HCT116 (cell line): Measurements from ENCODE around the gene DNM1. TPM values are rescaled to one million over a fixed set of nuclear protein-coding genes. Genes with fewer than 3 reads are reported as not detected.

Source experiments
- ATAC-seq: fragments of 200-7000 bp; cut with Tn5 transposase; 2 replicates; pipeline ENCODE4 v1.9.1; 2020; ENCODE audit warnings: mild to moderate bottlenecking, moderate library complexity
- BruUV-seq: library from RNA; stranded (reverse); fragments of 400-500 nt; replicated peaks from 2 replicates; lab custom pipeline; 2021; lab: Mats Ljungman, UMichigan
- CTCF ChIA-PET: fragments of 300-600 bp; sonication (Branson Sonifier 250); formaldehyde crosslinking; loops from one replicate; lab custom pipeline; 2021; ENCODE audit warnings: antibody characterized with exemption; lab: Charles Lee
- POLR2A ChIA-PET: fragments of 300-600, 350-600 bp; sonication (Branson Sonifier 250); formaldehyde crosslinking; loops from one replicate; lab custom pipeline; 2021; ENCODE audit warnings: antibody characterized with exemption; lab: Charles Lee
- RAD21 ChIA-PET, 2 experiments: fragments of 300-600 bp; sonication (Branson Sonifier 250); formaldehyde crosslinking; loops; one replicate each; lab custom pipeline; 2023; ENCODE audit warnings: low total read pairs in 2 of 2; ENCODE audit not compliant: uncharacterized antibody in 2 of 2, unreplicated experiment in 2 of 2, low non-redundant PET in 1 of 2; lab: Charles Lee
- DNase-seq: peaks from one replicate; pipeline ENCODE4 v3.0.0-alpha.2; 2010; ENCODE audit warnings: low read depth, low spot score
- H2AFZ ChIP-seq: fragments of 200-600 bp; shearing (Covaris generic), sonication (generic); 2 replicates; pipeline ENCODE4 v1.6.1; 2017; ENCODE audit warnings: low read depth, mixed run types, mixed read lengths, antibody characterized with exemption, low read length; ENCODE audit not compliant: poor library complexity, severe bottlenecking
- H3K27ac ChIP-seq: 2 replicates; pipeline ENCODE4 v1.5.1; 2012; ENCODE audit warnings: low read depth, low read length
- H3K27me3 ChIP-seq: fragments of 200-600 bp; sonication (generic); 2 replicates; pipeline ENCODE4 v1.6.1; 2016; ENCODE audit warnings: mixed run types, low read length, mixed read lengths; ENCODE audit not compliant: insufficient read depth
- H3K36me3 ChIP-seq, 2 experiments: fragments of 200-500 bp in 1 of 2; fragments of 200-600 bp in 1 of 2; sonication (Bioruptor generic) in 1 of 2; sonication (generic) in 1 of 2; 2 replicates each; pipeline versions ENCODE4 v1.5.1 to v1.6.1; 2014 to 2016; ENCODE audit warnings: low read length in 2 of 2, inconsistent platforms in 1 of 2, mixed read lengths in 1 of 2, mixed run types in 1 of 2; ENCODE audit not compliant: insufficient read depth in 2 of 2, control insufficient read depth in 1 of 2
- H3K4me1 ChIP-seq, 2 experiments: fragments of 200-600 bp in 1 of 2; sonication (generic) in 1 of 2; 2 replicates each; pipeline versions ENCODE4 v1.5.1 to v1.6.1; 2012 to 2017; ENCODE audit warnings: low read length in 2 of 2, inconsistent platforms in 1 of 2, mild to moderate bottlenecking in 1 of 2, mixed read lengths in 1 of 2, mixed run types in 1 of 2, moderate library complexity in 1 of 2; ENCODE audit not compliant: insufficient read depth in 2 of 2, control insufficient read depth in 1 of 2
- H3K4me2 ChIP-seq: fragments of 200-600 bp; sonication (generic); 2 replicates; pipeline ENCODE4 v1.6.1; 2017; ENCODE audit warnings: mixed run types, low read length, mixed read lengths
- H3K4me3 ChIP-seq, 2 experiments: fragments of 200-600 bp in 1 of 2; sonication (generic) in 1 of 2; replicated peaks in 1 of 2; 2 replicates each; pipeline ENCODE4 v1.5.1; 2011 to 2016; ENCODE audit warnings: low read length in 2 of 2, control low read depth in 1 of 2, low read depth in 1 of 2, mild to moderate bottlenecking in 1 of 2, mixed read lengths in 1 of 2, mixed run types in 1 of 2
- H3K79me2 ChIP-seq: fragments of 200-600 bp; sonication (generic); 2 replicates; pipeline ENCODE4 v1.6.1; 2017; ENCODE audit warnings: mild to moderate bottlenecking, mixed run types, low read length, moderate library complexity, mixed read lengths; ENCODE audit not compliant: insufficient read depth
- H3K9ac ChIP-seq: fragments of 200-600 bp; sonication (generic); 2 replicates; pipeline ENCODE4 v1.6.1; 2016; ENCODE audit warnings: low read length, mixed read lengths
- H3K9me2 ChIP-seq: fragments of 200-600 bp; sonication (generic), shearing (Covaris generic); 2 replicates; pipeline ENCODE4 v1.6.1; 2017; ENCODE audit warnings: mixed run types, mild to moderate bottlenecking, moderate library complexity; ENCODE audit not compliant: insufficient read depth
- H3K9me3 ChIP-seq, 2 experiments: fragments of 200-500 bp in 1 of 2; fragments of 200-600 bp in 1 of 2; sonication (Bioruptor generic) in 1 of 2; sonication (generic) in 1 of 2; 2 replicates each; pipeline ENCODE4 v1.6.1; 2014 to 2017; ENCODE audit warnings: low read length in 2 of 2, mixed read lengths in 2 of 2, inconsistent platforms in 1 of 2, low read depth in 1 of 2, mild to moderate bottlenecking in 1 of 2, mixed run types in 1 of 2, moderate library complexity in 1 of 2; ENCODE audit not compliant: control insufficient read depth in 1 of 2, insufficient read depth in 1 of 2
- H4K20me1 ChIP-seq: fragments of 200-600 bp; sonication (generic), shearing (Covaris generic); 2 replicates; pipeline ENCODE4 v1.6.1; 2017; ENCODE audit warnings: mixed run types, mild to moderate bottlenecking, moderate library complexity; ENCODE audit not compliant: insufficient read depth
- EZH2phosphoT487 ChIP-seq: fragments of 200-600 bp; IDR thresholded peaks from 2 replicates; pipeline ENCODE4 v1.6.1; 2018; ENCODE audit warnings: antibody characterized with exemption, borderline replicate concordance
- POLR2AphosphoS5 ChIP-seq: IDR thresholded peaks from 2 replicates; pipeline ENCODE4 v1.6.1; 2011; ENCODE audit warnings: mild to moderate bottlenecking, low read depth, low read length, moderate library complexity
- SRF ChIP-seq: IDR thresholded peaks from 2 replicates; pipeline ENCODE4 v1.6.1; 2012; ENCODE audit warnings: low read depth
- ZFX ChIP-seq: fragments of 450-650 bp; IDR thresholded peaks from 2 replicates; pipeline ENCODE4 v1.6.1; 2017
- ZNF274 ChIP-seq: fragments of 200-500 bp; sonication (Bioruptor generic); IDR thresholded peaks from 2 replicates; pipeline ENCODE4 v1.6.1; 2014; ENCODE audit warnings: mild to moderate bottlenecking, low read depth, low read length, inconsistent platforms
- intact Hi-C: fragments of 100-400 bp; cut with micrococcal nuclease; formaldehyde crosslinking; loops from 2 replicates; pipeline ENCODE4 v1.10.0; 2022
- total RNA-seq: library from RNA; stranded (reverse); gene quantifications from one replicate; pipeline ENCODE4 v1.2.1, GENCODE V29; 2021; ENCODE audit not compliant: unreplicated experiment
- TF ChIP-seq, protein P1 (sequence below): IDR thresholded peaks from 2 replicates; pipeline ENCODE4 v1.6.1; 2011; ENCODE audit warnings: mild to moderate bottlenecking, low read length, moderate library complexity; ENCODE audit not compliant: insufficient replicate concordance; ENCODE audit errors: extremely low read depth
- TF ChIP-seq, protein P2 (sequence below): IDR thresholded peaks from 2 replicates; pipeline ENCODE4 v1.6.1; 2012
- TF ChIP-seq, protein P3 (sequence below): IDR thresholded peaks from 2 replicates; pipeline ENCODE4 v1.6.1; 2012
- TF ChIP-seq, protein P4 (sequence below): IDR thresholded peaks from 2 replicates; pipeline ENCODE4 v1.6.1; 2012; ENCODE audit warnings: low read depth
- TF ChIP-seq, protein P5 (sequence below), 3 experiments: fragments of 200-600 bp in 1 of 3; sonication (generic) in 1 of 3; IDR thresholded peaks in 2 of 3; conservative IDR thresholded peaks in 1 of 3; 2 replicates each; pipeline ENCODE4 v1.5.1; 2012 to 2017; ENCODE audit warnings: low read depth in 2 of 3, low read length in 2 of 3, antibody characterized with exemption in 1 of 3, borderline replicate concordance in 1 of 3, control low read depth in 1 of 3, mild to moderate bottlenecking in 1 of 3, mixed read lengths in 1 of 3, mixed run types in 1 of 3, moderate library complexity in 1 of 3; ENCODE audit not compliant: insufficient read depth in 1 of 3

Gene DNM1
- total RNA-seq, 1 experiment from 2014 or later, result 12.0 TPM

DNA sequence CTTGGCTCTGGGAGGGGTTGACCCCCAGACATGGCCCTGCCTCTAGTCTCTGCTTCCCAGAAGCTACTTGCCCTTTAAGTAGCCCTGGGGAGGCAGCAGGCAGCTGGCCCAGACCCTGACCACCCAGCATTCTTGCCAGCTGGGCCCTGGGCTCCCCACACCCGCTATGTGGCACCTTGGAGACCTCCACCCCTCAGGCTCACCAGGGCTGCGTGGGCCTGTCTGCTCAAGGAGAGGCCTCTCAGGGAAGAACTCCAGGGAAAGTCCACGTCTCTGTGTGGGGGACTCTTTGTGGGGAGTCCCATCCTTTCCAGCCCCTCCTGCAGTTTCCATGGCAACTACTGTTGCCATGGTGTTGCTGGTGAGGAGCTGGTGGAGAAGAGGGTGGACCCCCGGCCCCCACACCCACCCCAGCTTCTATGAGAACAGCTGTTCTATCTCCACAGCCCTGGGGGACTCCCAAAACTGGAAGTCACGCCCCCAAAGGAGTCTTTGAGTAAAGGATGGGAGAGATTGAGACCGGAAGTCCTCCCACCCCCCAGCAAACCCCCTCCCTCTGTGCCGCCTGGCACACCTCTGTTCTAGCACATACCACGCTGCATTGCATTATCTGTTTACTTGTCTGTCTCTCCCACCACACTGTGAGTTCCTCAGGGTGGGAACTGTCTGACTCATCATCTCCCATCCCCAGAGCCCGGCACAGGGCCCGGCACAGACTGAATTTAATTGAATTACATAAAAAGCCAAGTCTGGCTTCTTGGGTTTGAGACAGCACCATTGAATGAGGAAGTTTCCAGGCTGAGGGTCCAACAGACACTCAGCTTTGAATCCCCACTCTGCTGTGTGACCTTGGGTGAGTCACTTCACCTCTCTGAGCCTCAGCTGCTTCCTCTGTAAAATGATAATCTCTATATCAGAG, 12.6 kb downstream of the DNM1 start (continued):
- TF ChIP-seq, protein P1, sequence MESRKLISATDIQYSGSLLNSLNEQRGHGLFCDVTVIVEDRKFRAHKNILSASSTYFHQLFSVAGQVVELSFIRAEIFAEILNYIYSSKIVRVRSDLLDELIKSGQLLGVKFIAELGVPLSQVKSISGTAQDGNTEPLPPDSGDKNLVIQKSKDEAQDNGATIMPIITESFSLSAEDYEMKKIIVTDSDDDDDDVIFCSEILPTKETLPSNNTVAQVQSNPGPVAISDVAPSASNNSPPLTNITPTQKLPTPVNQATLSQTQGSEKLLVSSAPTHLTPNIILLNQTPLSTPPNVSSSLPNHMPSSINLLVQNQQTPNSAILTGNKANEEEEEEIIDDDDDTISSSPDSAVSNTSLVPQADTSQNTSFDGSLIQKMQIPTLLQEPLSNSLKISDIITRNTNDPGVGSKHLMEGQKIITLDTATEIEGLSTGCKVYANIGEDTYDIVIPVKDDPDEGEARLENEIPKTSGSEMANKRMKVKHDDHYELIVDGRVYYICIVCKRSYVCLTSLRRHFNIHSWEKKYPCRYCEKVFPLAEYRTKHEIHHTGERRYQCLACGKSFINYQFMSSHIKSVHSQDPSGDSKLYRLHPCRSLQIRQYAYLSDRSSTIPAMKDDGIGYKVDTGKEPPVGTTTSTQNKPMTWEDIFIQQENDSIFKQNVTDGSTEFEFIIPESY, result no peak
- TF ChIP-seq, protein P2, sequence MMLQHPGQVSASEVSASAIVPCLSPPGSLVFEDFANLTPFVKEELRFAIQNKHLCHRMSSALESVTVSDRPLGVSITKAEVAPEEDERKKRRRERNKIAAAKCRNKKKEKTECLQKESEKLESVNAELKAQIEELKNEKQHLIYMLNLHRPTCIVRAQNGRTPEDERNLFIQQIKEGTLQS, result no peak

DNA sequence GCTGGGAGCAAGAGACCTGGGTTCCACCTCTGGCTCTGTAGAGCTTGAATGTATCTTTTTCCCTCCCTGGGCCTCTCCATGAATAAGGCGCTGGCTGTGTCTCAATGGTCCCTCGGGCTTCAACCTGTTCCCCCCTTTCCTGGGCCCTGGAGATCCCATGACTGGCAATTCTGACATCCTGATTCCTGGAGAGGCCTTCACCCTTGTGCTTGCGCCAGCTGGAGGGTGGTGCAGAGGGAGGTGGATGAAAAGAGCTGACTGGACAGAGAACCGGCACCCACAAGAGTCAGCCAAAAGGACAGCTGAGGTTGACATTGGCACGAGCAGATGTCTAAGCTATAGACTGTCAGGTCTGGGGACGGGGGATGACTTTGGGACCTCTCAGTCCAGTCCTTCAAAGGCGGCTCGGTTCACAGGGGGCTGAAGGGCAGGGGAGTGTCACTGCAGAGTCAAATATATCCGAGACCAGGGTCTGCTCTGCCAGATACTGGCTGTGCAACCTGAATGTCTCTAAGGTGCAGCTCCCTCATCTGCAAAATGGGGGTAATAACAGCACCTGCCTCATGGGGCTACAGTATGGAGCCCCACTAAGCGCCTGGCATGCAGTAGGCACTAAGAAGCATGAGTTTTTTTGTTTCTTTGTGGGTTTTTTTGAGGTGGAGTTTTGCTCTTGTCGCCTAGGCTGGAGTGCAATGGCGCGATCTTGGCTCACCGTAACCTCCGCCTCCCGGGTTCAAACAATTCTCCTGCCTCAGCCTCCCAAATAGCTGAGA, 13.8 kb downstream of the DNM1 start:
- ATAC-seq (no peak), DNase-seq (no peak)
- no peaks in the 10 kb centered on the region for H3K9me3 ChIP-seq
- H3K79me2 ChIP-seq, result no peaks in the 10 kb centered on the region
- H3K36me3 ChIP-seq, result no peaks in the 10 kb centered on the region
- peaks cover 16 to 40% of the 10 kb centered on the region in 2 experiments for H3K4me1 ChIP-seq
- no peak overlapping the region for H3K27ac ChIP-seq
- no TSS peak for BruUV-seq
- no peaks in the 10 kb centered on the region for H3K27me3 ChIP-seq
- H4K20me1 ChIP-seq, result no peaks in the 10 kb centered on the region
- H2AFZ ChIP-seq, result no peak overlapping the region
- no peak overlapping the region for H3K9ac ChIP-seq
- H3K4me2 ChIP-seq, result no peak overlapping the region
- RAD21 ChIA-PET, result no interaction called here
- no peak overlapping the region for H3K4me3 ChIP-seq
- CTCF ChIA-PET, result interaction anchor here (1.7 kb wide), 1 partner anchor 92 kb away, joined by 4 read pairs; no protein-coding TSS in a partner anchor
- H3K9me2 ChIP-seq, result no peaks in the 10 kb centered on the region
- POLR2A ChIA-PET, result no interaction called here
- intact Hi-C loops, result no loop called here
- TF ChIP-seq POLR2AphosphoS5 (no peak), ZFX (no peak), EZH2phosphoT487 (no peak), SRF (no peak), ZNF274 (no peak)
- TF ChIP-seq, protein P3, sequence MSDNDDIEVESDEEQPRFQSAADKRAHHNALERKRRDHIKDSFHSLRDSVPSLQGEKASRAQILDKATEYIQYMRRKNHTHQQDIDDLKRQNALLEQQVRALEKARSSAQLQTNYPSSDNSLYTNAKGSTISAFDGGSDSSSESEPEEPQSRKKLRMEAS, result no peak
- TF ChIP-seq, protein P4, sequence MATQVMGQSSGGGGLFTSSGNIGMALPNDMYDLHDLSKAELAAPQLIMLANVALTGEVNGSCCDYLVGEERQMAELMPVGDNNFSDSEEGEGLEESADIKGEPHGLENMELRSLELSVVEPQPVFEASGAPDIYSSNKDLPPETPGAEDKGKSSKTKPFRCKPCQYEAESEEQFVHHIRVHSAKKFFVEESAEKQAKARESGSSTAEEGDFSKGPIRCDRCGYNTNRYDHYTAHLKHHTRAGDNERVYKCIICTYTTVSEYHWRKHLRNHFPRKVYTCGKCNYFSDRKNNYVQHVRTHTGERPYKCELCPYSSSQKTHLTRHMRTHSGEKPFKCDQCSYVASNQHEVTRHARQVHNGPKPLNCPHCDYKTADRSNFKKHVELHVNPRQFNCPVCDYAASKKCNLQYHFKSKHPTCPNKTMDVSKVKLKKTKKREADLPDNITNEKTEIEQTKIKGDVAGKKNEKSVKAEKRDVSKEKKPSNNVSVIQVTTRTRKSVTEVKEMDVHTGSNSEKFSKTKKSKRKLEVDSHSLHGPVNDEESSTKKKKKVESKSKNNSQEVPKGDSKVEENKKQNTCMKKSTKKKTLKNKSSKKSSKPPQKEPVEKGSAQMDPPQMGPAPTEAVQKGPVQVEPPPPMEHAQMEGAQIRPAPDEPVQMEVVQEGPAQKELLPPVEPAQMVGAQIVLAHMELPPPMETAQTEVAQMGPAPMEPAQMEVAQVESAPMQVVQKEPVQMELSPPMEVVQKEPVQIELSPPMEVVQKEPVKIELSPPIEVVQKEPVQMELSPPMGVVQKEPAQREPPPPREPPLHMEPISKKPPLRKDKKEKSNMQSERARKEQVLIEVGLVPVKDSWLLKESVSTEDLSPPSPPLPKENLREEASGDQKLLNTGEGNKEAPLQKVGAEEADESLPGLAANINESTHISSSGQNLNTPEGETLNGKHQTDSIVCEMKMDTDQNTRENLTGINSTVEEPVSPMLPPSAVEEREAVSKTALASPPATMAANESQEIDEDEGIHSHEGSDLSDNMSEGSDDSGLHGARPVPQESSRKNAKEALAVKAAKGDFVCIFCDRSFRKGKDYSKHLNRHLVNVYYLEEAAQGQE, result no peak
- TF ChIP-seq, protein P2, result no peak
- TF ChIP-seq, protein P5, sequence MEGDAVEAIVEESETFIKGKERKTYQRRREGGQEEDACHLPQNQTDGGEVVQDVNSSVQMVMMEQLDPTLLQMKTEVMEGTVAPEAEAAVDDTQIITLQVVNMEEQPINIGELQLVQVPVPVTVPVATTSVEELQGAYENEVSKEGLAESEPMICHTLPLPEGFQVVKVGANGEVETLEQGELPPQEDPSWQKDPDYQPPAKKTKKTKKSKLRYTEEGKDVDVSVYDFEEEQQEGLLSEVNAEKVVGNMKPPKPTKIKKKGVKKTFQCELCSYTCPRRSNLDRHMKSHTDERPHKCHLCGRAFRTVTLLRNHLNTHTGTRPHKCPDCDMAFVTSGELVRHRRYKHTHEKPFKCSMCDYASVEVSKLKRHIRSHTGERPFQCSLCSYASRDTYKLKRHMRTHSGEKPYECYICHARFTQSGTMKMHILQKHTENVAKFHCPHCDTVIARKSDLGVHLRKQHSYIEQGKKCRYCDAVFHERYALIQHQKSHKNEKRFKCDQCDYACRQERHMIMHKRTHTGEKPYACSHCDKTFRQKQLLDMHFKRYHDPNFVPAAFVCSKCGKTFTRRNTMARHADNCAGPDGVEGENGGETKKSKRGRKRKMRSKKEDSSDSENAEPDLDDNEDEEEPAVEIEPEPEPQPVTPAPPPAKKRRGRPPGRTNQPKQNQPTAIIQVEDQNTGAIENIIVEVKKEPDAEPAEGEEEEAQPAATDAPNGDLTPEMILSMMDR (IDR thresholded peaks at IDR 0.05 in 2 of 3, conservative IDR thresholded peaks at IDR 0.05 in 1 of 3; ENCODE audit: borderline replicate concordance in 1 of 3, insufficient read depth in 1 of 3, low read depth in 2 of 3, low read length in 2 of 3), result no peak
